C4-2B (cell line): ENCODE measurements around the gene PCBP4.

ENCODE experiments used
- H3K27ac ChIP-seq: fragments of 450-650 bp; 2 replicates; pipeline ENCODE4 v1.5.1; 2017
- CTCF ChIP-seq: fragments of 450-650 bp; conservative IDR thresholded peaks from 2 replicates; pipeline ENCODE4 v1.5.1; 2017; ENCODE audit warnings: mild to moderate bottlenecking
- ZFX ChIP-seq: fragments of 450-650 bp; IDR thresholded peaks from 2 replicates; pipeline ENCODE4 v1.6.1; 2017

Gene PCBP4

GRCh38 chr3:51945031-51945840 lies 22.0 kb downstream of the PCBP4 start:
- TF ChIP-seq ZFX (no peak), CTCF (no peak)
- no peak overlapping the region for H3K27ac ChIP-seq

- TF ChIP-seq CTCF (no peak), ZFX (no peak)
- no peak overlapping the region for H3K27ac ChIP-seq
These were observed 22.7 kb downstream of the PCBP4 start for GRCh38 chr3:51944451-51945021.

GRCh38 chr3:51943451-51944391 lies 23.5 kb downstream of the PCBP4 start:
- no peak overlapping the region; the same call in 1 of the 2 replicates for H3K27ac ChIP-seq
- TF ChIP-seq CTCF, result no peak
- TF ChIP-seq ZFX, result no peak

- TF ChIP-seq CTCF, result no peak
- TF ChIP-seq ZFX, result no peak; the same call in 1 of the 2 replicates
- peak overlapping the region; percentile 81 for H3K27ac ChIP-seq
These were observed 24.4 kb downstream of the PCBP4 start for GRCh38 chr3:51942603-51943450.

GRCh38 chr3:51941798-51942602 lies 25.3 kb downstream of the PCBP4 start, which contains the start of the genes PARP3 and RRP9:
Gene PARP3, plus strand, starts transcription at chr3:51942363. Its CDS starts 993 bp downstream, at chr3:51943356.
Gene RRP9, minus strand, starts transcription at chr3:51941904. Its CDS starts 37 bp downstream, at chr3:51941867.
- peak within 1 kb of the TSS; percentile 81 for H3K27ac ChIP-seq
- peak; percentile 54; the same call in 1 of the 2 replicates for TF ChIP-seq ZFX
- TF ChIP-seq CTCF, result peak; percentile 99

GRCh38 chr3:51941463-51941797 lies 25.8 kb downstream of the PCBP4 start:
- TF ChIP-seq CTCF, result no peak
- TF ChIP-seq ZFX, result no peak
- peak overlapping the region; percentile 81 for H3K27ac ChIP-seq
